Measurements from ENCODE around the gene ANKS4B.

GRCh38 chr16:21192991-21193390 is 40.5 kb upstream of the ANKS4B start:
- no peak for TF ChIP-seq POLR2A (IDR thresholded peaks at IDR 0.05; ENCODE audit: low read length)
- TF ChIP-seq GATA1 (IDR thresholded peaks at IDR 0.05; ENCODE audit: low read depth, low read length): no peak
